ENCODE measurements around the gene SNX33. TPM values are rescaled to one million over a fixed set of nuclear protein-coding genes. Genes with fewer than 3 reads are reported as not detected.
A peak's percentile ranks its signal among the peaks of the same experiment; 100 is the strongest.

The SNX33 gene
- total and polyA plus RNA-seq, 2 of the 13 experiments (the other 11 are each of a cell fraction or from before 2014, with no cell fraction given): 11.0 to 11.6 TPM

- TF ChIP-seq ELK4 (CRISPR knock-in tag; IDR thresholded peaks at IDR 0.05; ENCODE audit: borderline replicate concordance) (no peak), MXI1 (IDR thresholded peaks at IDR 0.05; ENCODE audit: borderline replicate concordance, low read depth, low read length) (peak; percentile 71; the same call in 1 of the 3 replicates), GATA4 (IDR thresholded peaks at IDR 0.05; ENCODE audit: borderline replicate concordance, low read depth) (peak; percentile 51; the same call in 1 of the 2 replicates), NFE2L1 (CRISPR knock-in tag; IDR thresholded peaks at IDR 0.05; ENCODE audit: borderline replicate concordance) (no peak), ZFP37 (CRISPR knock-in tag; IDR thresholded peaks at IDR 0.05; ENCODE audit: borderline replicate concordance) (peak; percentile 87), ZFP90 (CRISPR knock-in tag; IDR thresholded peaks at IDR 0.05; ENCODE audit: borderline replicate concordance) (no peak; the same call in 1 of the 2 replicates), SMAD1 (CRISPR knock-in tag; IDR thresholded peaks at IDR 0.05; ENCODE audit: borderline replicate concordance, low read depth) (0 out of 2 replicates have a peak, but pooled peaks have one; percentile 16), TEAD3 (CRISPR knock-in tag; optimal IDR thresholded peaks at IDR 0.05; ENCODE audit: borderline replicate concordance) (peak; percentile 58), CERS6 (CRISPR knock-in tag; IDR thresholded peaks at IDR 0.05) (no peak), ZNF20 (CRISPR knock-in tag; IDR thresholded peaks at IDR 0.05) (no peak), SNRNP70 (IDR thresholded peaks at IDR 0.05; ENCODE audit: low read depth, low read length) (no peak), TEAD2 (CRISPR knock-in tag; IDR thresholded peaks at IDR 0.05) (no peak; the same call in 1 of the 2 replicates), ZNF576 (CRISPR knock-in tag; IDR thresholded peaks at IDR 0.05) (no peak), TARDBP (CRISPR knock-in tag; IDR thresholded peaks at IDR 0.05) (peak; percentile 28; the same call in 1 of the 2 replicates), THAP11 (CRISPR knock-in tag; IDR thresholded peaks at IDR 0.05) (peak; percentile 87), ZNF598 (CRISPR knock-in tag; IDR thresholded peaks at IDR 0.05; ENCODE audit: borderline replicate concordance) (no peak), RELA (CRISPR knock-in tag; IDR thresholded peaks at IDR 0.05) (peak; percentile 38; the same call in 1 of the 2 replicates), ZBTB39 (CRISPR knock-in tag; IDR thresholded peaks at IDR 0.05) (no peak), MBNL3 (CRISPR knock-in tag; conservative IDR thresholded peaks at IDR 0.05) (no peak), ZNF263 (CRISPR knock-in tag; IDR thresholded peaks at IDR 0.05) (peak; percentile 72), ZSCAN21 (CRISPR knock-in tag; IDR thresholded peaks at IDR 0.05; ENCODE audit: borderline replicate concordance) (0 out of 2 replicates have a peak, but pooled peaks have one; percentile 20), ZNF18 (CRISPR knock-in tag; IDR thresholded peaks at IDR 0.05; ENCODE audit: insufficient replicate concordance) (peak; percentile 22), ZNF839 (CRISPR knock-in tag; IDR thresholded peaks at IDR 0.05; ENCODE audit: borderline replicate concordance) (no peak)
These were observed 22.0 kb upstream of the SNX33 start, which contains the start of gene SNUPN (continued) for GRCh38 chr15:75625542-75626347.
